GM10847 (cell line): ENCODE data around the gene DSCAML1.

Experiments used
- POLR2A ChIP-seq: IDR thresholded peaks from 2 replicates; pipeline ENCODE4 v1.6.1; 2011; ENCODE audit not compliant: insufficient read length; ENCODE audit errors: extremely low read depth

DSCAML1 gene

GRCh38 chr11:117420143-117420485 lies 376.9 kb downstream of the DSCAML1 start:
- no peak for TF ChIP-seq POLR2A

- no peak for TF ChIP-seq POLR2A
Measured at GRCh38 chr11:117419482-117420142, 377.4 kb downstream of the DSCAML1 start.

GRCh38 chr11:117418737-117419481 lies 378.1 kb downstream of the DSCAML1 start:
- no peak for TF ChIP-seq POLR2A

GRCh38 chr11:117417856-117418255 lies 379.2 kb downstream of the DSCAML1 start:
- TF ChIP-seq POLR2A: no peak

- TF ChIP-seq POLR2A: no peak
Measured at GRCh38 chr11:117417342-117417741, 379.7 kb downstream of the DSCAML1 start.

- no peak for TF ChIP-seq POLR2A
Measured at GRCh38 chr11:117415358-117415896, 381.6 kb downstream of the DSCAML1 start.

GRCh38 chr11:117414724-117415123 lies 382.3 kb downstream of the DSCAML1 start:
- TF ChIP-seq POLR2A: no peak

- no peak for TF ChIP-seq POLR2A
Measured at GRCh38 chr11:117413616-117414015, 383.4 kb downstream of the DSCAML1 start.

- TF ChIP-seq POLR2A: no peak
Measured at GRCh38 chr11:117412653-117413275, 384.3 kb downstream of the DSCAML1 start.

GRCh38 chr11:117412176-117412575 lies 384.8 kb downstream of the DSCAML1 start:
- no peak for TF ChIP-seq POLR2A

- TF ChIP-seq POLR2A: no peak
Measured at GRCh38 chr11:117411736-117412135, 385.3 kb downstream of the DSCAML1 start.

- TF ChIP-seq POLR2A: no peak
Measured at GRCh38 chr11:117410861-117411710, 385.9 kb downstream of the DSCAML1 start.

- no peak for TF ChIP-seq POLR2A
Measured at GRCh38 chr11:117410238-117410637, 386.8 kb downstream of the DSCAML1 start.

GRCh38 chr11:117409511-117409910 lies 387.5 kb downstream of the DSCAML1 start:
- no peak for TF ChIP-seq POLR2A

GRCh38 chr11:117408356-117408755 lies 388.7 kb downstream of the DSCAML1 start:
- no peak for TF ChIP-seq POLR2A
